ENCODE results near the gene CAMSAP1. TPM values are rescaled to one million over a fixed set of nuclear protein-coding genes. Genes with fewer than 3 reads are reported as not detected.

CAMSAP1 gene
- total and polyA plus RNA-seq, 2 of the 4 experiments (the other 2 are of a cell fraction): 8.2 to 19.5 TPM

- Histone ChIP-seq H2BK20ac (ENCODE audit: low read depth, low read length) (no peak overlapping the region), H3K27me3 (ENCODE audit: control insufficient read depth, insufficient read depth, low read length) (no peaks in the 10 kb centered on the region), H2AK5ac (ENCODE audit: low read depth, low read length) (no peak overlapping the region), H3K23ac (ENCODE audit: low read depth, low read length) (no peak overlapping the region), H2AK9ac (replicated peaks; ENCODE audit: low read depth, low read length, poor library complexity) (no peak overlapping the region), H3K4me3 (ENCODE audit: insufficient read depth, low read depth, low read length) (no peak overlapping the region), H3K4ac (ENCODE audit: low read depth, low read length) (no peak overlapping the region), H3K79me1 (ENCODE audit: low read depth in 1 of 2, low read length in 2 of 2) (no peaks in the 10 kb centered on the region), H4K91ac (ENCODE audit: insufficient read depth, low read depth, low read length) (no peak overlapping the region), H2BK120ac (ENCODE audit: low read depth, low read length) (no peak overlapping the region), H4K20me1 (ENCODE audit: insufficient read depth, low read length) (no peaks in the 10 kb centered on the region), H3K9me1 (ENCODE audit: insufficient read depth, low read length) (no peaks in the 10 kb centered on the region), H3K9me3 (ENCODE audit: control insufficient read depth, insufficient read depth, low read length) (peaks cover 19% of the 10 kb centered on the region), H3K36me3 (ENCODE audit: control insufficient read depth, insufficient read depth, low read length) (no peaks in the 10 kb centered on the region), H3K18ac (ENCODE audit: low read depth, low read length) (no peak overlapping the region), H3K4me2 (ENCODE audit: low read depth, low read length) (no peak overlapping the region), H2BK5ac (ENCODE audit: low read depth, low read length, poor library complexity, severe bottlenecking) (no peak overlapping the region), H3K56ac (ENCODE audit: extremely low read depth, insufficient read depth, low read length) (no peak overlapping the region), H3K14ac (replicated peaks; ENCODE audit: low read depth, low read length) (no peak overlapping the region), H3K4me1 (ENCODE audit: control insufficient read depth, insufficient read depth, low read length) (no peaks in the 10 kb centered on the region), H3K27ac (ENCODE audit: insufficient read depth, low read length) (no peak overlapping the region), H3K9ac (ENCODE audit: low read depth, low read length) (no peak overlapping the region), H4K5ac (ENCODE audit: low read depth, low read length) (no peak overlapping the region), H2BK15ac (ENCODE audit: low read depth, low read length) (no peak overlapping the region), H4K8ac (ENCODE audit: low read depth in 2 of 2, low read length in 2 of 2) (no peak overlapping the region), H2AFZ (replicated peaks; ENCODE audit: low read length, poor library complexity) (no peak overlapping the region)
- intact Hi-C loops (cut with micrococcal nuclease): no loop called here
- ChIA-PET POLR2A (ENCODE audit: unreplicated experiment) (no interaction called here), CTCF (no interaction called here)
- ATAC-seq (ENCODE audit: low read depth) (no peak), DNase-seq (no peak)
- 100% methylated on average over 1 of the region's 4 CpGs; no CpG with 5 or more reads in 1 of the 2 experiments for WGBS, 2 experiments (ENCODE audit: extremely low coverage in 2 of 2, insufficient read length in 1 of 2)
- no peak for TF ChIP-seq MAZ (IDR thresholded peaks at IDR 0.05; ENCODE audit: borderline replicate concordance, low read depth, low read length)
- TF ChIP-seq RFX5 (IDR thresholded peaks at IDR 0.05; ENCODE audit: low read depth, low read length): no peak
- no peak for TF ChIP-seq POLR2A (IDR thresholded peaks at IDR 0.05; ENCODE audit: low read depth, low read length)
- TF ChIP-seq CHD1 (IDR thresholded peaks at IDR 0.05; ENCODE audit: low read depth, low read length): no peak
- TF ChIP-seq ELK1 (IDR thresholded peaks at IDR 0.05; ENCODE audit: borderline replicate concordance, low read depth, low read length): no peak
- TF ChIP-seq FOS (IDR thresholded peaks at IDR 0.05; ENCODE audit: low read depth, low read length): no peak
- BruUV-seq (replicated peaks): no TSS peak
- in situ Hi-C loops (cut with MboI; ENCODE audit: low sequenced_read_pairs): no loop called here
- dilution Hi-C loops (cut with HindIII; ENCODE audit: low sequenced_read_pairs, unreplicated experiment): no loop called here
These were observed 140.6 kb downstream of the CAMSAP1 start for GRCh38 chr9:135766707-135767106.

Measured in IMR-90 (cell line).